Measurements from ENCODE around the gene TMEM244.

The TMEM244 gene

DNA sequence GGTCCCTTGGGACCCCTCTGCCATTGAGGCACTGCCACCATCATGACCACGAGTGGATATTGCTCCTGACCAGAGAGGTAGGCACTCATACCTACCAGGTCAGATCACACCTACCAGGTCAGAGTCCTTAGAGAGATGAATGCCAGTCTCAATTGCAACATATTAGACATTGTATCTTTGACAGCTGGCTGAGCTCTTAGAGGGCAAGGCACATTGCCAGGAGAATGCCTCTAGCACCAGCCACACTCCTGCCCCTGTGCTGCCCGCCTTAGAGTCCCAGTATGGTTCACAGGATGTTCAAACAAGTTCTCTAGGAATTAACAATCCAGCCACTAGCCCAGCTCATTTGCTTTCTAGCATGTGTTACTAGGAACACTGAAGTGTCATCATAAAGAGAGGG is 65.9 kb downstream of the TMEM244 start:
- H3K4me3 ChIP-seq (replicated peaks; ENCODE audit: low read depth, low read length), result no peak overlapping the region
- DNase-seq (ENCODE audit: extremely low read depth, low read depth), result no peak
- TF ChIP-seq, protein P1, sequence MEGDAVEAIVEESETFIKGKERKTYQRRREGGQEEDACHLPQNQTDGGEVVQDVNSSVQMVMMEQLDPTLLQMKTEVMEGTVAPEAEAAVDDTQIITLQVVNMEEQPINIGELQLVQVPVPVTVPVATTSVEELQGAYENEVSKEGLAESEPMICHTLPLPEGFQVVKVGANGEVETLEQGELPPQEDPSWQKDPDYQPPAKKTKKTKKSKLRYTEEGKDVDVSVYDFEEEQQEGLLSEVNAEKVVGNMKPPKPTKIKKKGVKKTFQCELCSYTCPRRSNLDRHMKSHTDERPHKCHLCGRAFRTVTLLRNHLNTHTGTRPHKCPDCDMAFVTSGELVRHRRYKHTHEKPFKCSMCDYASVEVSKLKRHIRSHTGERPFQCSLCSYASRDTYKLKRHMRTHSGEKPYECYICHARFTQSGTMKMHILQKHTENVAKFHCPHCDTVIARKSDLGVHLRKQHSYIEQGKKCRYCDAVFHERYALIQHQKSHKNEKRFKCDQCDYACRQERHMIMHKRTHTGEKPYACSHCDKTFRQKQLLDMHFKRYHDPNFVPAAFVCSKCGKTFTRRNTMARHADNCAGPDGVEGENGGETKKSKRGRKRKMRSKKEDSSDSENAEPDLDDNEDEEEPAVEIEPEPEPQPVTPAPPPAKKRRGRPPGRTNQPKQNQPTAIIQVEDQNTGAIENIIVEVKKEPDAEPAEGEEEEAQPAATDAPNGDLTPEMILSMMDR (IDR thresholded peaks at IDR 0.05; ENCODE audit: low read depth, low read length, missing control alignments), result no peak

DNA sequence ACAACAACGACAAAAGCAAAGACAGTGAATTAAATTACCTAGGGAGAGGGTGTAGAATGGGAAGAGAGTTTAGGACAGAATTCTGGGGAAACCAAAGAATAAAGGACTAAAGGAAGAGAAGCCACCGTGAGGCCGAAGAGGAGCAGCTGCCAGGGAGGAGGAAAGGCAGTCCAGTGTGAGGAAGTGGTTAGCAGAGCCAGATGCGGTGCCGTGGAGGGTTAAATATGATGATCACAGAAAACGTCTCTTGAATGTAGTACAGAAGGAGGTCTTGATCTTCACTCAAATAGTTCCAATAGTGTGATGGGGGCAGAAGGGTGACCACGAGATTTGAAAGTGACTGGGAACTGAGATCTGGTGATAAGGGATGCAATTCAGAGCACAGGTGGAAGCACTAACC is 67.7 kb downstream of the TMEM244 start:
- H3K4me3 ChIP-seq (replicated peaks; ENCODE audit: low read depth, low read length), result no peak overlapping the region
- TF ChIP-seq, protein P1 (IDR thresholded peaks at IDR 0.05; ENCODE audit: low read depth, low read length, missing control alignments), result no peak
- no peak for DNase-seq (ENCODE audit: extremely low read depth, low read depth)

DNA sequence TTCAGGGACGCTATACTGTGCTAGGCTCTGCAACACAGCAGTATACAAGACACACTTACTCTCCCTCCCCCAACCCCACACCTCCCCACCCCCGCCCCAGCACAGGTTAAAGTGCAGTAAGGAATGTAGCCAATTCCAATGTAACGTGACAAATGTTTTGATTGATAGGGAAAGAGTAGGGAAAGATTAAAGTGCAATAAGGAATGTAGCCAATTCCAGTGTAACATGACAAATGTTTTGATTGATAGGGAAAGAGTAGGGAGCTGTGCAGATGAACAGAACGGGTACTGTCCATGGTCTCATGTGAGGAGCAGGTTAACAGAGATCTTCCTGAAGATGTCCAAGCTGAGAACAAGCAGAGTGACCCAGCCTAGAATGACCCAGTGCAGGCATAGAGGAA is 69.1 kb downstream of the TMEM244 start:
- TF ChIP-seq, protein P1 (IDR thresholded peaks at IDR 0.05; ENCODE audit: low read depth, low read length, missing control alignments), result no peak
- no peak for DNase-seq (ENCODE audit: extremely low read depth, low read depth)
- H3K4me3 ChIP-seq (replicated peaks; ENCODE audit: low read depth, low read length), result no peak overlapping the region

DNA sequence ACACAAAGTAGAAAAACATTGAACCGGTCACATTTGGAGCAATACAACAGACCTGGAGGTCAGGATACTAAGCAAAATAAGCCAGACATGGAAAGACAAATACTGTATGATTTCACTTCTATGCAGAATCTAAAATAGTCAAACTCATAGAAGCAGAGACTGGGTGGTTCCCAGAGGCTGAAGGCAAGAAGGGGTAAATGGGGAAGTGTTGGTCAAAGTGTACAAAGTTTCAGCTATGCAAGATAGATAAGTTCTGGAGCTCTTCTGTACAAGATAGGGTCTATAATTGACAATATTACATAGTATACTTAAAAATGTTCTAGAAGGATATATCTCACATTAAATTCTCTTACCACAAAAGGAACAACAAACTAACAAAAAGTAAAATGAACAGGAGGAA is 70.3 kb downstream of the TMEM244 start:
- DNase-seq (ENCODE audit: extremely low read depth, low read depth), result no peak
- TF ChIP-seq, protein P1 (IDR thresholded peaks at IDR 0.05; ENCODE audit: low read depth, low read length, missing control alignments), result no peak
- no peak overlapping the region for H3K4me3 ChIP-seq (replicated peaks; ENCODE audit: low read depth, low read length)

DNA sequence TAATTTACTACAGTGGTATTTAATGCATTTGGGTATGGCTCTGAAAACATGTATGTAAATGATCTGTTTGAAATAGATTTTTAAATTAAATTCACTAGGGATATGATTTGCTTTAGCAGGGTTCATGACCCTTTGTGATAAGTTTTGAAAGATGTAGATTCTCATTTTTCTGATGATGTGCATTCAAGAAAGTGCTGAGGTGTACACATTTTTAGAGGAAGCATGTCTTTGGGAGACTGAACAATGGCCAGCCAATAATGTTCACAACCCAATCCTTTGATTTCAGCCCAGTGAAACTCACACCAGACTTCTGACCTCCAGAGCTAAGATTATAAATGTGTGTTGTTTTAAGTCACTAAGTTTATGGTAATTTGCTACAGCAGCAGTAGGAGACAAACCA is 71.1 kb downstream of the TMEM244 start:
- no peak for DNase-seq (ENCODE audit: extremely low read depth, low read depth)
- no peak overlapping the region for H3K4me3 ChIP-seq (replicated peaks; ENCODE audit: low read depth, low read length)
- TF ChIP-seq, protein P1 (IDR thresholded peaks at IDR 0.05; ENCODE audit: low read depth, low read length, missing control alignments), result no peak

DNA sequence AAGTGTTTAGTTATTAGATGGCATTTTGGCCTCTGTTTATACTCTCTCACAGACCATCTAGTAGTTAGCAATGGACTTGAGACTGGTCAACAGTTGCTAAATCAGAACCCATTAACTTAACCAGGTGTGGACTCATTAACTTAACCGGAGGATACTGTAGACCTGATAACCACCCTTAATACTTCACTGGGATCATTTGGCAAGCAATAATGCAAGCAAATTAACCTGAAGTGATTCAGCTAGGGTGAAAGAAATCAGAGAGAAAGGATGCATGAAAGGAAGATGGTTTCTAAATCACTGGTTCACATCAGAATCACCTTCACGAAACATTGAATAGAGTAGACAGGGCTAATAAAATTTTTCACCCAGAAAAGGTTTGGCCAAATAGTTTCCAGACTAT is 73.3 kb downstream of the TMEM244 start:
- no peak for DNase-seq (ENCODE audit: extremely low read depth, low read depth)
- no peak overlapping the region for H3K4me3 ChIP-seq (replicated peaks; ENCODE audit: low read depth, low read length)
- TF ChIP-seq, protein P1 (IDR thresholded peaks at IDR 0.05; ENCODE audit: low read depth, low read length, missing control alignments), result no peak

DNA sequence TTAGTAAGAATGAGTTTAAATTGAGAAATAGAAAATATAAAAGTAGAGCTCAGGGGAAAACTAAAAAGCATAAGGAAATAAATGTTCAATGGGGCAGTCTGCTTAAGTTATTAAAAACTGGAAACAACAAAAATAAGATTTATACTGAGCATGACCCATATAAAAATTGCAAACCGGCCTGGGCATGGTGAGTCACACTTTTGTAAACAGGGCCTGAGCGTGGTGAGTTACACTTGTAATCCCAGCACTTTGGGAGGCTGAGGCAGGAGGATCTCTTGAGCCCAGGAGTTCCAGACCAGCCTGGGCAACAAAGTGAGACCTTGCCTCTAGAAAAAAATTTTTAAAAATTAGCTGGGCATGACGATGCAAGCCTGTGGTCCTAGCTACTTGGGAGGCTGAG is 74.6 kb downstream of the TMEM244 start:
- no peak for DNase-seq (ENCODE audit: extremely low read depth, low read depth)
- H3K4me3 ChIP-seq (replicated peaks; ENCODE audit: low read depth, low read length), result no peak overlapping the region
- TF ChIP-seq, protein P1 (IDR thresholded peaks at IDR 0.05; ENCODE audit: low read depth, low read length, missing control alignments), result no peak
